Measurements from ENCODE around the gene ELOA. TPM values are rescaled to one million over a fixed set of nuclear protein-coding genes. Genes with fewer than 3 reads are reported as not detected.

The ELOA gene
- total RNA-seq, 4 donors from 2014 or later = 9.6 to 39.3 (median 33.2) TPM

DNA sequence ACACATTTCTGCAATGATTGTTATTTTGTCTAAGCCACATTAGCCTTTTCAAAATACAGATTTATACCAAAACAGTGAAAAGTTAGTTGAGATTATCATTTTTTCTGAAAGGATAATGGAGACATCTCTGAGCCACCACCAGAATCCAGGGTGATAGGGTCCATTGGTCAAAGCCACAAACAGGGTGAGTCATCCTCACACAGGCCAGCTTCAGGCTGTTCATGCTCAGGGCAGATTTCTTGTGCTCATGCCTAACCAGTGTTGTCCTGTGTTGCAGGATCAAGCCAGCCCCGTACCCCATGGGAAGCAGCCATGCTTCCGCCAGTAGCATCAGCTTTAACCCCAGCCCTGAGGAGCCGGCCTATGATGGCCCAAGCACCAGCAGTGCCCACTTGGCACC is 13.4 kb downstream of the ELOA start:
- in situ Hi-C loops (cut with MboI; ENCODE audit: low pct_ligation_motif_present in 1 of 4, low pct_unique_long_range_greater_than_20kb in 1 of 4, low sequenced_read_pairs in 3 of 4) (no loop called here), intact Hi-C loops (cut with DNase I; ENCODE audit: low total_unique reads) (no loop called here)
- Histone ChIP-seq H3K4me1 (peaks cover 0 to 3% (median 0%) of the 10 kb centered on the region in 4 donors), H3K9me3 (no peaks in the 10 kb centered on the region), H3K4me3 (no peak overlapping the region), H3K27me3 (no peaks in the 10 kb centered on the region), H3K36me3 (peaks cover 2 to 95% (median 41%) of the 10 kb centered on the region in 4 donors), H3K27ac (no peak overlapping the region)
- no peak for DNase-seq
- TF ChIP-seq EP300 (IDR thresholded peaks at IDR 0.05; ENCODE audit: low read depth) (no peak), POLR2AphosphoS5 (IDR thresholded peaks at IDR 0.05) (no peak), POLR2A (IDR thresholded peaks at IDR 0.05) (no peak)
- TF ChIP-seq, protein P1, sequence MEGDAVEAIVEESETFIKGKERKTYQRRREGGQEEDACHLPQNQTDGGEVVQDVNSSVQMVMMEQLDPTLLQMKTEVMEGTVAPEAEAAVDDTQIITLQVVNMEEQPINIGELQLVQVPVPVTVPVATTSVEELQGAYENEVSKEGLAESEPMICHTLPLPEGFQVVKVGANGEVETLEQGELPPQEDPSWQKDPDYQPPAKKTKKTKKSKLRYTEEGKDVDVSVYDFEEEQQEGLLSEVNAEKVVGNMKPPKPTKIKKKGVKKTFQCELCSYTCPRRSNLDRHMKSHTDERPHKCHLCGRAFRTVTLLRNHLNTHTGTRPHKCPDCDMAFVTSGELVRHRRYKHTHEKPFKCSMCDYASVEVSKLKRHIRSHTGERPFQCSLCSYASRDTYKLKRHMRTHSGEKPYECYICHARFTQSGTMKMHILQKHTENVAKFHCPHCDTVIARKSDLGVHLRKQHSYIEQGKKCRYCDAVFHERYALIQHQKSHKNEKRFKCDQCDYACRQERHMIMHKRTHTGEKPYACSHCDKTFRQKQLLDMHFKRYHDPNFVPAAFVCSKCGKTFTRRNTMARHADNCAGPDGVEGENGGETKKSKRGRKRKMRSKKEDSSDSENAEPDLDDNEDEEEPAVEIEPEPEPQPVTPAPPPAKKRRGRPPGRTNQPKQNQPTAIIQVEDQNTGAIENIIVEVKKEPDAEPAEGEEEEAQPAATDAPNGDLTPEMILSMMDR (IDR thresholded peaks at IDR 0.05) = no peak
- 97% methylated on average over 3 of the region's 3 CpGs; no CpG with 5 or more reads in 1 of the 2 donors for WGBS, 2 donors (ENCODE audit: low coverage in 1 of 2)

DNA sequence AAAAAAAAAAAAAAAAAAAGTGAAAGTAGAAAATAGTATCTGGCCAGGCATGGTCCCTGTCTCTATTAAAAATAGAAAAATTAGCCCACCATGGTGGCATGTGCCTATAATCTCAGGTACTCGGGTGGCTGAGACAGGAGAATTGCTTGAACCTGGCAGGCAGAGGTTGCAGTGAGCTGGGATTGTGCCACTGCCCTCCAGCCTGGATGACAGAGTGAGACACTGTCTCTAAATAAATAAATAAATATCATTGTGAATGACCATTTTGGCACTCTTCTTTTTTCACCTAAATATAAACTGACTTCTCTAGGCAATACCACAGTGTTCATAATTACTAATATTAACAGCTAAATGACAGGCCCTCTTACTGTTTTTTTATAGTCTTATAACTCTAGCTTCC is 14.5 kb downstream of the ELOA start:
- Histone ChIP-seq H3K4me1 (peaks cover 0 to 3% (median 0%) of the 10 kb centered on the region in 4 donors), H3K27ac (no peak overlapping the region), H3K4me3 (no peak overlapping the region), H3K36me3 (peaks cover 0 to 91% (median 39%) of the 10 kb centered on the region in 4 donors), H3K9me3 (no peaks in the 10 kb centered on the region), H3K27me3 (no peaks in the 10 kb centered on the region)
- TF ChIP-seq, protein P1 (IDR thresholded peaks at IDR 0.05) = no peak
- TF ChIP-seq EP300 (IDR thresholded peaks at IDR 0.05; ENCODE audit: low read depth) (no peak), POLR2A (IDR thresholded peaks at IDR 0.05) (no peak), POLR2AphosphoS5 (IDR thresholded peaks at IDR 0.05) (no peak)
- in situ Hi-C loops (cut with MboI; ENCODE audit: low pct_ligation_motif_present in 1 of 4, low pct_unique_long_range_greater_than_20kb in 1 of 4, low sequenced_read_pairs in 3 of 4) = no loop called here
- intact Hi-C loops (cut with DNase I; ENCODE audit: low total_unique reads) = no loop called here
- no peak for DNase-seq
- 83 to 95% methylated on average over 1 of the region's 1 CpG for WGBS, 2 donors (ENCODE audit: low coverage in 1 of 2)

DNA sequence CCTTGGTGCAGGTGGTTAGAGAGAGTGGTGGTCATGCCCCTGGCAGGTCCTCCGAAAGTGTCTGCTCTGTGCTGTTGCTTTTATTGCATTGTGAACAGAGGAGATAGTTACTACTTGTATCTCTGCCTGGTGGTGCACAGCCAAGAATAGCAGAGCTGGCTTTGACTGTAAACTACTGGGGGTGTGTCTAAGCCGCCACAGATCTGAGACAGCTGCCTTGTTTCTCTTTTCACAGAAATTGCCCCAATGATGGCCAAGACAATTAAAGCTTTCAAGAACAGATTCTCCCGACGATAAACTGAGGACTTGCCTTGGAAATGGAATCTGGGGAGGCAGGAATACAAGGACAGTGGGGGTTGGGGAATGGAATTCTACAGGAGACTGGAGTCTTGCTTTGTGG is 16.0 kb downstream of the ELOA start:
- H3K27ac ChIP-seq = no peak overlapping the region
- DNase-seq = no peak
- peaks cover 0 to 77% (median 32%) of the 10 kb centered on the region in 4 donors for H3K36me3 ChIP-seq
- no peaks in the 10 kb centered on the region for H3K9me3 ChIP-seq
- H3K4me1 ChIP-seq = peaks cover 0 to 3% (median 0%) of the 10 kb centered on the region in 4 donors
- H3K27me3 ChIP-seq = no peaks in the 10 kb centered on the region
- WGBS, 2 donors (ENCODE audit: low coverage in 1 of 2) = 37% methylated on average over 4 of the region's 4 CpGs; no CpG with 5 or more reads in 1 of the 2 donors
- TF ChIP-seq, protein P1 (IDR thresholded peaks at IDR 0.05) = no peak
- TF ChIP-seq POLR2A (IDR thresholded peaks at IDR 0.05) = no peak
- H3K4me3 ChIP-seq = no peak overlapping the region
- in situ Hi-C loops (cut with MboI; ENCODE audit: low pct_ligation_motif_present in 1 of 4, low pct_unique_long_range_greater_than_20kb in 1 of 4, low sequenced_read_pairs in 3 of 4) = no loop called here
- intact Hi-C loops (cut with DNase I; ENCODE audit: low total_unique reads) = no loop called here

DNA sequence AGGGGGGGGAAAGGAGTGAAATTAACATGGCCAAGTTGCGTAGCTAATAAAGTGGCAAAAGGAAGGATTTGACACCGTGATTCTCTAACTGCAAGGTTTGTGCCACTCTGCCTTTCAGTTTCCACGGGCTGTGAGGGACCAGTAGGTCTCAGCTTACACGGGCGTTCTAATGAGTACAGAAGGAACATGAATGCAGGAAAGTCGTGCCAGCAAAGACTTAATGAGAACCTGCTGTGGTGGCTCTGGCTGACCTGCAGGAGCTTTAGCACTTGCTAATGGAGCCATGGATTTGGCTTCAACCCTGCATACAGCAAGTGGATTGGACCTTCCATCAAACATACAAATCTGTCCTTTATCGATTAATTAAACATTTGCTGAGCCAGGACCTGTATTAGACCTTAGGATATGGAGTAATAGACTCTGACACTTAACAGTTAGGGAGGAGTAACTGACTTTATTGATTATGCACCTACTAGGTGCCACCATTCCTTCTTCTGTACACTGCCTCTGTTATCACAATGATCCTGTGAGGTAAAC is 19.8 kb downstream of the ELOA start:
- in situ Hi-C loops (cut with MboI; ENCODE audit: low pct_ligation_motif_present in 1 of 4, low pct_unique_long_range_greater_than_20kb in 1 of 4, low sequenced_read_pairs in 3 of 4) = no loop called here
- 83 to 90% methylated on average over 6 to 7 of the region's 7 CpGs for WGBS, 2 donors (ENCODE audit: low coverage in 1 of 2)
- DNase-seq = no peak

More for the DNA sequence above, 19.8 kb downstream of the ELOA start:
- H3K27ac ChIP-seq = no peak overlapping the region
- peaks cover 0 to 3% (median 0%) of the 10 kb centered on the region in 4 donors for H3K4me1 ChIP-seq
- H3K36me3 ChIP-seq = peaks cover 0 to 40% (median 16%) of the 10 kb centered on the region in 4 donors
- intact Hi-C loops (cut with DNase I; ENCODE audit: low total_unique reads) = no loop called here
- no peak for TF ChIP-seq POLR2A (IDR thresholded peaks at IDR 0.05)
- TF ChIP-seq EP300 (IDR thresholded peaks at IDR 0.05; ENCODE audit: low read depth) = no peak
- TF ChIP-seq POLR2AphosphoS5 (IDR thresholded peaks at IDR 0.05) = no peak
- TF ChIP-seq, protein P1 (IDR thresholded peaks at IDR 0.05) = no peak
- no peaks in the 10 kb centered on the region for H3K9me3 ChIP-seq
- no peak overlapping the region for H3K4me3 ChIP-seq
- no peaks in the 10 kb centered on the region for H3K27me3 ChIP-seq

Measured in transverse colon (tissue), 4 donors.